Osteoblast (primary cell): Measurements from ENCODE around the gene HDAC7. TPM values are rescaled to one million over a fixed set of nuclear protein-coding genes. Genes with fewer than 3 reads are reported as not detected.
A peak's percentile ranks its signal among the peaks of the same experiment; 100 is the strongest.
"Not testable (repeated sequence)": the region's sequence is repeated elsewhere in the genome, so short reads cannot be mapped to it uniquely, and the experiment has no call there.

Experiments
- DNase-seq: peaks from one replicate; pipeline ENCODE4 v3.0.0; 2011; ENCODE audit warnings: low spot score, mixed read lengths; ENCODE audit not compliant: insufficient read length; ENCODE audit errors: missing footprints
- H2AFZ ChIP-seq: 2 replicates; pipeline ENCODE4 v1.6.0; 2011; ENCODE audit warnings: mild to moderate bottlenecking, low read length
- H3K27ac ChIP-seq: 2 replicates; pipeline ENCODE4 v1.5.1; 2011; ENCODE audit warnings: mild to moderate bottlenecking, low read depth, low read length, moderate library complexity
- H3K27me3 ChIP-seq: 2 replicates; pipeline ENCODE4 v1.6.0; 2012; ENCODE audit warnings: mild to moderate bottlenecking, control low read depth, inconsistent platforms, low read length, moderate library complexity; ENCODE audit not compliant: insufficient read depth
- H3K36me3 ChIP-seq: 2 replicates; pipeline ENCODE4 v1.5.1; 2011; ENCODE audit warnings: mild to moderate bottlenecking, low read length, control low read depth, moderate library complexity; ENCODE audit not compliant: insufficient read depth
- H3K4me1 ChIP-seq: 2 replicates; pipeline ENCODE4 v1.5.1; 2011; ENCODE audit warnings: mild to moderate bottlenecking, low read length, control low read depth, moderate library complexity; ENCODE audit not compliant: insufficient read depth
- H3K4me2 ChIP-seq: 2 replicates; pipeline ENCODE4 v1.6.0; 2011; ENCODE audit warnings: mild to moderate bottlenecking, low read length; ENCODE audit not compliant: insufficient read depth
- H3K4me3 ChIP-seq: fragments of 200-600 bp; sonication (generic); 3 replicates; pipeline ENCODE4 v1.5.1; 2012; ENCODE audit warnings: mild to moderate bottlenecking, low read length, inconsistent platforms; ENCODE audit not compliant: insufficient read depth
- H3K79me2 ChIP-seq: 2 replicates; pipeline ENCODE4 v1.6.0; 2012; ENCODE audit warnings: mild to moderate bottlenecking, low read length, control low read depth, inconsistent platforms; ENCODE audit not compliant: insufficient read depth
- H3K9me3 ChIP-seq: 2 replicates; pipeline ENCODE4 v1.5.1; 2011; ENCODE audit warnings: low read depth, low read length, control low read depth
- H4K20me1 ChIP-seq: 2 replicates; pipeline ENCODE4 v1.6.0; 2012; ENCODE audit warnings: mild to moderate bottlenecking, low read length, control low read depth; ENCODE audit not compliant: insufficient read depth
- total RNA-seq: library from RNA; depleted of rRNA; stranded (reverse); fragments of >200 nt; gene quantifications from 2 replicates; pipeline ENCODE4 v1.2.3, GENCODE V29; 2012
- TF ChIP-seq, protein P1 (sequence below): IDR thresholded peaks from 2 replicates; pipeline ENCODE4 v1.5.1; 2011; ENCODE audit warnings: mild to moderate bottlenecking, low read depth, low read length, moderate library complexity; ENCODE audit errors: extremely low read depth

HDAC7 gene
- total RNA-seq, 1 donor, result 41.3 TPM

DNA sequence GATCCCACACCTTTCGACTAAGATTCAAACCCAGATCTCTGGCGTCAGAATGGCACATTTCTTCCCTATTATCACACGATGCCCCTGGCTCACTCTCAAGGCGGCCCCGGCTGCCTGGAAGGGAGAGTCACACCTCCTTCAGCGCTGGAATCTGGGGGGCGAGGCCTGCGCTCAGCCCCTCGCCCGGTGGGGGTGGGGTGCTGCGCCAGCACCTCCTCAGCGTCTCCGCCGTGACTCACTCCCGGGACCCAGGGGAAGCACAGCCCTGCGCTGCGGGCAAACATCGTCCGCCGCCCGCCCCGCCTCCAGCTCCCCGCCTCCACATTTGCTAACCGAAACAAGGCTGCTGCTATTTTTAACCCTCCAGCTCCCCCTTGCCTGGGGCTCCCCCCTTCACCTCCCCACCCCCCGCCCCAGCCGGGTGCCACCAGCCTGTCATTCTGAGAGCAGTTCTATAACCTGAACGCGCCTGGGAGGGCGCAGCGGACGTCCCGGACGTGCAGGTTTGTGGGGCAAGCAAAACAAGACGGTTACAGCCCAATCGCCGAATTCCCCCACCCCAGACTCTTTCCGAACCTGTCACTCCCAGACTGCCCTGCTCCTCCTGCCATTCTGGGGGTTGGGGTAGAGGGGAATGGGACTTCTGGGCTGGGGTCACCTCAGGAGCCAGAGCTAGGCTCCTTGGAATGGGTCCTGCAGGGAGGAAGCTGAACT lies 6.7 kb downstream of the HDAC7 start:
- peaks cover 84% of the 10 kb centered on the region for H3K4me1 ChIP-seq
- DNase-seq, result peak; percentile 98
- H3K27ac ChIP-seq, result peak overlapping the region; percentile 95
- H3K9me3 ChIP-seq, result no peaks in the 10 kb centered on the region
- peak overlapping the region; percentile 82 for H3K4me2 ChIP-seq
- H3K4me3 ChIP-seq, result peak overlapping the region; percentile 59
- no peak overlapping the region for H2AFZ ChIP-seq
- H3K79me2 ChIP-seq, result peaks cover 88% of the 10 kb centered on the region
- H4K20me1 ChIP-seq, result peaks cover 59% of the 10 kb centered on the region
- no peaks in the 10 kb centered on the region for H3K27me3 ChIP-seq
- H3K36me3 ChIP-seq, result peaks cover 10% of the 10 kb centered on the region
- TF ChIP-seq, protein P1, sequence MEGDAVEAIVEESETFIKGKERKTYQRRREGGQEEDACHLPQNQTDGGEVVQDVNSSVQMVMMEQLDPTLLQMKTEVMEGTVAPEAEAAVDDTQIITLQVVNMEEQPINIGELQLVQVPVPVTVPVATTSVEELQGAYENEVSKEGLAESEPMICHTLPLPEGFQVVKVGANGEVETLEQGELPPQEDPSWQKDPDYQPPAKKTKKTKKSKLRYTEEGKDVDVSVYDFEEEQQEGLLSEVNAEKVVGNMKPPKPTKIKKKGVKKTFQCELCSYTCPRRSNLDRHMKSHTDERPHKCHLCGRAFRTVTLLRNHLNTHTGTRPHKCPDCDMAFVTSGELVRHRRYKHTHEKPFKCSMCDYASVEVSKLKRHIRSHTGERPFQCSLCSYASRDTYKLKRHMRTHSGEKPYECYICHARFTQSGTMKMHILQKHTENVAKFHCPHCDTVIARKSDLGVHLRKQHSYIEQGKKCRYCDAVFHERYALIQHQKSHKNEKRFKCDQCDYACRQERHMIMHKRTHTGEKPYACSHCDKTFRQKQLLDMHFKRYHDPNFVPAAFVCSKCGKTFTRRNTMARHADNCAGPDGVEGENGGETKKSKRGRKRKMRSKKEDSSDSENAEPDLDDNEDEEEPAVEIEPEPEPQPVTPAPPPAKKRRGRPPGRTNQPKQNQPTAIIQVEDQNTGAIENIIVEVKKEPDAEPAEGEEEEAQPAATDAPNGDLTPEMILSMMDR, result no peak

DNA sequence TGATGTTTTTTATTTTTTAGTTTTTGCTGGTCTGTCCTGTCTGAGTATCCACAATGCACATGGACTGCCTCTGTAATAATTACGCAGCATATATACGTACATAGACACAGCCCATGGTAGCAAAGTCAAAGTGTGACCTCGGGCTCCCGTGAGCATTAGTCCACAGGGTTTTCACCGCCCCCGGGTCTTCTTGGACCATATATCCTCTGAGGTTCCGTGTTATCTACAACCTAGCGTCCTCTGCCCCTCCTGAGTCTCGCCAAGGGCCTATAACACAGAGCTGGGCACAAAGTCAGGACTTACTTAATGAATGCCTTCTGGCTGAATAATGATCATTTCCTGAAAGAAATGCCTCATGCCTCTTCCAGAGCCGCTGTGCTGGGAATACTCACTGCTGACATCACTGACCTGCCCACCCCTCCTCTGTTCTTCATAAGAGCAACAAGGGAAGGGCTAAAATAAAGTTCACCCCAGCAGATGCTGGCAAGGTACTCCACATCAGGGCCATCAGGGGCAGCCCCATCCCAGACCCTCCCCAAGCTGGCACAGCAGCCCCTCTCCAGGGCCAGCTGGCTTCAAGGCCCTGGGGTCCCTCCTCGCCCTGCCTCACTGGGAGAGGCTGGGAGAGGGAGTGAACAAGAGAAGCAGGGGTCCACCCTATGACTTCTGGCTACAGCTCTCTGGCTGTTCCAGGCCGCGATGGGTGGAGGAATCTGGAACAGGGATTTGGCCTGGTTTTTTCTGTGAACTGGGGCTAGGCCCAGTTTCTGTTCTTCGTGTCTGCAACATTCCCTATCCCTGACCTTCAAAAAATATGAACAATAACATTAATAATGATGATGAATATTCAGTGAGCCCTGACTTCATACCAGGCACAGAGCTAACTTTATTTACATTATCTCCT lies 7.9 kb downstream of the HDAC7 start:
- Histone ChIP-seq H3K4me1 (peaks cover 82% of the 10 kb centered on the region), H3K27me3 (no peaks in the 10 kb centered on the region), H4K20me1 (peaks cover 58% of the 10 kb centered on the region), H3K79me2 (peaks cover 88% of the 10 kb centered on the region), H3K27ac (peak overlapping the region; percentile 95), H3K4me3 (peak overlapping the region; percentile 7), H3K9me3 (no peaks in the 10 kb centered on the region), H2AFZ (no peak overlapping the region), H3K36me3 (peaks cover 10% of the 10 kb centered on the region), H3K4me2 (peak overlapping the region; percentile 82)
- TF ChIP-seq, protein P1, result no peak
- DNase-seq, result peak; percentile 95

DNA sequence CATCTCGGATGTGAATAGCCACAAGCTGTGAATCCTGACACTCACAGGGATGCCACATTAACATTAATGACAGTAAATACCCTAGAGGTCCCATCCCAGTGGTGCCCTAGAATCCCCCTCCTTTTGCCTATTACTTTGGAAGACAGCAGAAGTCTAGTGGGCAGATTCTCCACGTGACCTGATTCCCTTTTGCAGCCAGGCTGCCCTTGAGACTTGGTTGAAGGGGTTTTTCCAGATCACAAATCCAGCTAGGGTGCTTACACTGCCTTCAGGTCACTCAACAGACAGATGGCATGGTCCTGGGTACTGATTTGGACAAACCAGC lies 8.7 kb downstream of the HDAC7 start:
- H3K79me2 ChIP-seq, result peaks cover 88% of the 10 kb centered on the region
- H3K27ac ChIP-seq, result peak overlapping the region; percentile 95
- no peaks in the 10 kb centered on the region for H3K9me3 ChIP-seq
- peak; percentile 51 for DNase-seq
- H4K20me1 ChIP-seq, result peaks cover 55% of the 10 kb centered on the region
- no peaks in the 10 kb centered on the region for H3K27me3 ChIP-seq
- no peak overlapping the region for H2AFZ ChIP-seq
- H3K36me3 ChIP-seq, result peaks cover 12% of the 10 kb centered on the region
- no peak overlapping the region for H3K4me3 ChIP-seq
- no peak overlapping the region for H3K4me2 ChIP-seq
- TF ChIP-seq, protein P1, result no peak
- peaks cover 78% of the 10 kb centered on the region for H3K4me1 ChIP-seq

DNA sequence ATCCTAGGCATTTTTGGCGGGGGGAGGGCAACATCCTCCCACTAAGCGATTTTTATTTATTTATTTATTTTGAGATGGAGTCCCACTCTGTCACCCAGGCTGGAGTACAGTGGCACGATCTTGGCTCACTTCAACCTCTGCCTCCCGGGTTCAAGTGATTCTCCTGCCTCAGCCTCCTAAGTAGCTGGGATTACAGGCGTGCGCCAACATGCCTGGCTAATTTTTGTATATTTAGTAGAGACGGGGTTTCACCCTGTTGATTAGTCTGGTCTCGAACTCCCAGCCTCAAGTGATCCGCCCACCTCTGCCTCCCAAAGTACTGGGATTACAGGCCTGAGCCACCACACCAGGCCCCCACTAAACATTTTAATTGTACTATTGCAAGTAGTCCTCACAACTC lies 10.2 kb downstream of the HDAC7 start:
- H3K27ac ChIP-seq, H3K4me3 ChIP-seq, H3K27me3 ChIP-seq, DNase-seq, H3K9me3 ChIP-seq, H3K4me2 ChIP-seq, H2AFZ ChIP-seq: not testable (repeated sequence)
- Histone ChIP-seq H4K20me1 (peaks cover 58% of the 10 kb centered on the region), H3K79me2 (peaks cover 88% of the 10 kb centered on the region), H3K36me3 (peaks cover 23% of the 10 kb centered on the region), H3K4me1 (peaks cover 73% of the 10 kb centered on the region)
